HCT116 (cell line): ENCODE results near the gene ADARB2. TPM values are rescaled to one million over a fixed set of nuclear protein-coding genes. Genes with fewer than 3 reads are reported as not detected.

Experiments
- ATAC-seq: fragments of 200-7000 bp; cut with Tn5 transposase; 2 replicates; pipeline ENCODE4 v1.9.1; 2020; ENCODE audit warnings: mild to moderate bottlenecking, moderate library complexity
- BruUV-seq: library from RNA; stranded (reverse); fragments of 400-500 nt; replicated peaks from 2 replicates; lab custom pipeline; 2021; lab: Mats Ljungman, UMichigan
- CTCF ChIA-PET: fragments of 300-600 bp; sonication (Branson Sonifier 250); formaldehyde crosslinking; loops from one replicate; lab custom pipeline; 2021; ENCODE audit warnings: antibody characterized with exemption; lab: Charles Lee
- POLR2A ChIA-PET: fragments of 300-600, 350-600 bp; sonication (Branson Sonifier 250); formaldehyde crosslinking; loops from one replicate; lab custom pipeline; 2021; ENCODE audit warnings: antibody characterized with exemption; lab: Charles Lee
- RAD21 ChIA-PET, 2 experiments: fragments of 300-600 bp; sonication (Branson Sonifier 250); formaldehyde crosslinking; loops; one replicate each; lab custom pipeline; 2023; ENCODE audit warnings: low total read pairs in 2 of 2; ENCODE audit not compliant: uncharacterized antibody in 2 of 2, unreplicated experiment in 2 of 2, low non-redundant PET in 1 of 2; lab: Charles Lee
- DNase-seq: peaks from one replicate; pipeline ENCODE4 v3.0.0-alpha.2; 2010; ENCODE audit warnings: low read depth, low spot score
- H2AFZ ChIP-seq: fragments of 200-600 bp; shearing (Covaris generic), sonication (generic); 2 replicates; pipeline ENCODE4 v1.6.1; 2017; ENCODE audit warnings: low read depth, mixed run types, mixed read lengths, antibody characterized with exemption, low read length; ENCODE audit not compliant: poor library complexity, severe bottlenecking
- H3K27ac ChIP-seq: 2 replicates; pipeline ENCODE4 v1.5.1; 2012; ENCODE audit warnings: low read depth, low read length
- H3K27me3 ChIP-seq: fragments of 200-600 bp; sonication (generic); 2 replicates; pipeline ENCODE4 v1.6.1; 2016; ENCODE audit warnings: mixed run types, low read length, mixed read lengths; ENCODE audit not compliant: insufficient read depth
- H3K36me3 ChIP-seq, 2 experiments: fragments of 200-500 bp in 1 of 2; fragments of 200-600 bp in 1 of 2; sonication (Bioruptor generic) in 1 of 2; sonication (generic) in 1 of 2; 2 replicates each; pipeline versions ENCODE4 v1.5.1 to v1.6.1; 2014 to 2016; ENCODE audit warnings: low read length in 2 of 2, inconsistent platforms in 1 of 2, mixed read lengths in 1 of 2, mixed run types in 1 of 2; ENCODE audit not compliant: insufficient read depth in 2 of 2, control insufficient read depth in 1 of 2
- H3K4me1 ChIP-seq, 2 experiments: fragments of 200-600 bp in 1 of 2; sonication (generic) in 1 of 2; 2 replicates each; pipeline versions ENCODE4 v1.5.1 to v1.6.1; 2012 to 2017; ENCODE audit warnings: low read length in 2 of 2, inconsistent platforms in 1 of 2, mild to moderate bottlenecking in 1 of 2, mixed read lengths in 1 of 2, mixed run types in 1 of 2, moderate library complexity in 1 of 2; ENCODE audit not compliant: insufficient read depth in 2 of 2, control insufficient read depth in 1 of 2
- H3K4me2 ChIP-seq: fragments of 200-600 bp; sonication (generic); 2 replicates; pipeline ENCODE4 v1.6.1; 2017; ENCODE audit warnings: mixed run types, low read length, mixed read lengths
- H3K4me3 ChIP-seq, 2 experiments: fragments of 200-600 bp in 1 of 2; sonication (generic) in 1 of 2; replicated peaks in 1 of 2; 2 replicates each; pipeline ENCODE4 v1.5.1; 2011 to 2016; ENCODE audit warnings: low read length in 2 of 2, control low read depth in 1 of 2, low read depth in 1 of 2, mild to moderate bottlenecking in 1 of 2, mixed read lengths in 1 of 2, mixed run types in 1 of 2
- H3K79me2 ChIP-seq: fragments of 200-600 bp; sonication (generic); 2 replicates; pipeline ENCODE4 v1.6.1; 2017; ENCODE audit warnings: mild to moderate bottlenecking, mixed run types, low read length, moderate library complexity, mixed read lengths; ENCODE audit not compliant: insufficient read depth
- H3K9ac ChIP-seq: fragments of 200-600 bp; sonication (generic); 2 replicates; pipeline ENCODE4 v1.6.1; 2016; ENCODE audit warnings: low read length, mixed read lengths
- H3K9me2 ChIP-seq: fragments of 200-600 bp; sonication (generic), shearing (Covaris generic); 2 replicates; pipeline ENCODE4 v1.6.1; 2017; ENCODE audit warnings: mixed run types, mild to moderate bottlenecking, moderate library complexity; ENCODE audit not compliant: insufficient read depth
- H3K9me3 ChIP-seq, 2 experiments: fragments of 200-500 bp in 1 of 2; fragments of 200-600 bp in 1 of 2; sonication (Bioruptor generic) in 1 of 2; sonication (generic) in 1 of 2; 2 replicates each; pipeline ENCODE4 v1.6.1; 2014 to 2017; ENCODE audit warnings: low read length in 2 of 2, mixed read lengths in 2 of 2, inconsistent platforms in 1 of 2, low read depth in 1 of 2, mild to moderate bottlenecking in 1 of 2, mixed run types in 1 of 2, moderate library complexity in 1 of 2; ENCODE audit not compliant: control insufficient read depth in 1 of 2, insufficient read depth in 1 of 2
- H4K20me1 ChIP-seq: fragments of 200-600 bp; sonication (generic), shearing (Covaris generic); 2 replicates; pipeline ENCODE4 v1.6.1; 2017; ENCODE audit warnings: mixed run types, mild to moderate bottlenecking, moderate library complexity; ENCODE audit not compliant: insufficient read depth
- CBX3 ChIP-seq: IDR thresholded peaks from 2 replicates; pipeline ENCODE4 v1.6.1; 2012; ENCODE audit warnings: low read depth
- CEBPB ChIP-seq: IDR thresholded peaks from 2 replicates; pipeline ENCODE4 v1.6.1; 2012; ENCODE audit warnings: low read depth
- CTCF ChIP-seq, 3 experiments: fragments of 200-600 bp in 1 of 3; sonication (generic) in 1 of 3; IDR thresholded peaks in 2 of 3; conservative IDR thresholded peaks in 1 of 3; 2 replicates each; pipeline ENCODE4 v1.5.1; 2012 to 2017; ENCODE audit warnings: low read depth in 2 of 3, low read length in 2 of 3, antibody characterized with exemption in 1 of 3, borderline replicate concordance in 1 of 3, control low read depth in 1 of 3, mild to moderate bottlenecking in 1 of 3, mixed read lengths in 1 of 3, mixed run types in 1 of 3, moderate library complexity in 1 of 3; ENCODE audit not compliant: insufficient read depth in 1 of 3
- EGR1 ChIP-seq: IDR thresholded peaks from 2 replicates; pipeline ENCODE4 v1.6.1; 2012; ENCODE audit warnings: low read depth
- ELF1 ChIP-seq: IDR thresholded peaks from 2 replicates; pipeline ENCODE4 v1.6.1; 2012; ENCODE audit warnings: low read depth, borderline replicate concordance
- EZH2 ChIP-seq: fragments of 200-600 bp; sonication (generic); IDR thresholded peaks from 2 replicates; pipeline ENCODE4 v1.6.1; 2017; ENCODE audit warnings: antibody characterized with exemption, mixed run types
- EZH2phosphoT487 ChIP-seq: fragments of 200-600 bp; IDR thresholded peaks from 2 replicates; pipeline ENCODE4 v1.6.1; 2018; ENCODE audit warnings: antibody characterized with exemption, borderline replicate concordance
- JUND ChIP-seq: IDR thresholded peaks from 2 replicates; pipeline ENCODE4 v1.6.1; 2012
- MAX ChIP-seq: IDR thresholded peaks from 2 replicates; pipeline ENCODE4 v1.6.1; 2012
- POLR2A ChIP-seq: IDR thresholded peaks from 2 replicates; pipeline ENCODE4 v1.7.0; 2011; ENCODE audit warnings: borderline replicate concordance; ENCODE audit not compliant: insufficient read depth, insufficient read length; ENCODE audit errors: extremely low read depth
- RAD21 ChIP-seq: IDR thresholded peaks from 2 replicates; pipeline ENCODE4 v1.6.1; 2012; ENCODE audit warnings: low read depth, mild to moderate bottlenecking
- REST ChIP-seq: IDR thresholded peaks from 2 replicates; pipeline ENCODE4 v1.6.1; 2012; ENCODE audit warnings: low read depth
- SIN3A ChIP-seq: IDR thresholded peaks from 2 replicates; pipeline ENCODE4 v1.6.1; 2012; ENCODE audit warnings: low read depth
- SRF ChIP-seq: IDR thresholded peaks from 2 replicates; pipeline ENCODE4 v1.6.1; 2012; ENCODE audit warnings: low read depth
- TCF7L2 ChIP-seq: IDR thresholded peaks from 2 replicates; pipeline ENCODE4 v1.7.0; 2011; ENCODE audit warnings: borderline replicate concordance, inconsistent platforms; ENCODE audit not compliant: insufficient read depth, insufficient read length; ENCODE audit errors: extremely low read depth
- YY1 ChIP-seq: IDR thresholded peaks from 2 replicates; pipeline ENCODE4 v1.6.1; 2011; ENCODE audit warnings: low read length, low read depth, moderate library complexity, mild to moderate bottlenecking; ENCODE audit not compliant: insufficient replicate concordance; ENCODE audit errors: extremely low read depth
- ZBTB33 ChIP-seq: IDR thresholded peaks from 2 replicates; pipeline ENCODE4 v1.6.1; 2011; ENCODE audit warnings: mild to moderate bottlenecking, low read length, moderate library complexity; ENCODE audit not compliant: insufficient replicate concordance; ENCODE audit errors: extremely low read depth
- intact Hi-C: fragments of 100-400 bp; cut with micrococcal nuclease; formaldehyde crosslinking; loops from 2 replicates; pipeline ENCODE4 v1.10.0; 2022
- total RNA-seq: library from RNA; stranded (reverse); gene quantifications from one replicate; pipeline ENCODE4 v1.2.1, GENCODE V29; 2021; ENCODE audit not compliant: unreplicated experiment

Gene ADARB2
- total RNA-seq, 1 experiment from 2014 or later: not detected

GRCh38 chr10:1214882-1215540 is 522.3 kb downstream of the ADARB2 start:
- CTCF ChIA-PET: no interaction called here

More at GRCh38 chr10:1214882-1215540, 522.3 kb downstream of the ADARB2 start:
- Histone ChIP-seq H2AFZ (no peak overlapping the region), H3K4me1 (no peaks in the 10 kb centered on the region), H3K27ac (no peak overlapping the region), H3K4me3 (no peak overlapping the region), H3K9me3 (no peaks in the 10 kb centered on the region), H3K79me2 (no peaks in the 10 kb centered on the region), H3K36me3 (no peaks in the 10 kb centered on the region), H4K20me1 (no peaks in the 10 kb centered on the region), H3K4me2 (no peak overlapping the region), H3K9me2 (no peaks in the 10 kb centered on the region), H3K27me3 (peaks cover 25% of the 10 kb centered on the region; the same call in 1 of the 2 replicates), H3K9ac (no peak overlapping the region)
- intact Hi-C loops: no loop called here
- no peak for DNase-seq
- ATAC-seq: no peak
- no TSS peak for BruUV-seq
- ChIA-PET POLR2A (no interaction called here), RAD21 (no interaction called here)
- TF ChIP-seq CTCF (IDR thresholded peaks at IDR 0.05 in 2 of 3, conservative IDR thresholded peaks at IDR 0.05 in 1 of 3; ENCODE audit: borderline replicate concordance in 1 of 3, insufficient read depth in 1 of 3, low read depth in 2 of 3, low read length in 2 of 3) (no peak), ZBTB33 (no peak), EGR1 (no peak), TCF7L2 (no peak), EZH2 (no peak), SRF (no peak), JUND (no peak), POLR2A (no peak), YY1 (no peak), CEBPB (no peak), ELF1 (no peak), CBX3 (no peak), RAD21 (no peak), SIN3A (no peak), REST (no peak), MAX (no peak), EZH2phosphoT487 (no peak)
